GM12878 (cell line): ENCODE data around the gene WBP4. TPM values are rescaled to one million over a fixed set of nuclear protein-coding genes. Genes with fewer than 3 reads are reported as not detected.

ENCODE experiments used
- ATAC-seq: fragments of 200-7000 bp; cut with Tn5 transposase; 3 replicates; pipeline ENCODE4 v1.9.1; 2020; ENCODE audit warnings: mild to moderate bottlenecking, moderate library complexity
- BruUV-seq: library from RNA; stranded (reverse); fragments of 400-500 nt; replicated peaks from 2 replicates; lab custom pipeline; 2021; lab: Mats Ljungman, UMichigan
- CTCF ChIA-PET: fragments of 300-600 bp; sonication (Branson Sonifier 250); formaldehyde crosslinking; extraction: SDS; loops from one replicate; lab custom pipeline; 2021; ENCODE audit warnings: inconsistent platforms; lab: Yijun Ruan, JAX
- POLR2A ChIA-PET: fragments of 350-600 bp; formaldehyde crosslinking; extraction: SDS; loops from one replicate; lab custom pipeline; 2021; ENCODE audit warnings: inconsistent platforms; lab: Charles Lee
- RAD21 ChIA-PET: fragments of 300-600 bp; sonication (Branson Sonifier 250); formaldehyde crosslinking; loops from one replicate; lab custom pipeline; 2023; ENCODE audit warnings: antibody characterized with exemption; ENCODE audit not compliant: unreplicated experiment; lab: Charles Lee
- SMC1A ChIA-PET: fragments of 300-600 bp; sonication (Branson Sonifier 250); formaldehyde crosslinking; loops from one replicate; lab custom pipeline; 2023; ENCODE audit not compliant: unreplicated experiment, uncharacterized antibody; lab: Charles Lee
- DNase-seq: peaks from one replicate; pipeline ENCODE4 v3.0.0-alpha.2; 2011; ENCODE audit warnings: low read depth, low spot score
- FAIRE-seq: peaks from 3 replicates; lab custom pipeline; 2011; peaks lifted over from hg19 to GRCh38; lab: Jason Lieb, UNC
- H2AFZ ChIP-seq: 2 replicates; pipeline ENCODE4 v1.6.0; 2011; ENCODE audit warnings: low read depth, low read length, control low read depth; ENCODE audit not compliant: control insufficient read depth
- H3K27ac ChIP-seq: 2 replicates; pipeline ENCODE4 v1.5.1; 2011; ENCODE audit warnings: control low read depth; ENCODE audit not compliant: control insufficient read depth, insufficient read depth
- H3K27me3 ChIP-seq, 2 experiments: replicated peaks in 1 of 2; 2 replicates each; pipeline versions ENCODE4 v1.6.0 to v1.6.1; 2011; ENCODE audit warnings: low read length in 1 of 2; ENCODE audit not compliant: control insufficient read depth in 2 of 2, insufficient read depth in 2 of 2
- H3K36me3 ChIP-seq, 2 experiments: 2 replicates each; pipeline ENCODE4 v1.5.1; 2011; ENCODE audit warnings: low read length in 1 of 2; ENCODE audit not compliant: control insufficient read depth in 2 of 2, insufficient read depth in 2 of 2
- H3K4me1 ChIP-seq: 2 replicates; pipeline ENCODE4 v1.6.1; 2011; ENCODE audit warnings: mild to moderate bottlenecking, low read length, moderate library complexity, mixed read lengths; ENCODE audit not compliant: control insufficient read depth, insufficient read depth
- H3K4me2 ChIP-seq: 2 replicates; pipeline ENCODE4 v1.6.0; 2011; ENCODE audit warnings: control low read depth; ENCODE audit not compliant: control insufficient read depth, insufficient read depth
- H3K4me3 ChIP-seq: fragments of 200-600 bp; sonication (generic); 2 replicates; pipeline ENCODE4 v1.5.1; 2016
- H3K79me2 ChIP-seq: 2 replicates; pipeline ENCODE4 v1.6.0; 2011; ENCODE audit warnings: low read length; ENCODE audit not compliant: control insufficient read depth, insufficient read depth
- H3K9ac ChIP-seq: 2 replicates; pipeline ENCODE4 v1.8.0; 2011; ENCODE audit warnings: low read length, control low read depth, mixed read lengths; ENCODE audit not compliant: control insufficient read depth, insufficient read depth
- H3K9me3 ChIP-seq: replicated peaks from 3 replicates; pipeline ENCODE4 v1.5.1; 2011; ENCODE audit warnings: mild to moderate bottlenecking, low read length; ENCODE audit not compliant: control insufficient read depth, insufficient read depth
- H4K20me1 ChIP-seq: 2 replicates; pipeline ENCODE4 v1.6.0; 2011; ENCODE audit not compliant: control insufficient read depth, insufficient read depth
- BMI1 ChIP-seq: fragments of 450-650 bp; IDR thresholded peaks from 2 replicates; pipeline ENCODE4 v1.6.1; 2016; ENCODE audit warnings: mild to moderate bottlenecking, moderate library complexity, borderline replicate concordance
- CHD4 ChIP-seq: fragments of 200-600 bp; sonication (generic); IDR thresholded peaks from 2 replicates; pipeline ENCODE4 v1.6.1; 2016; ENCODE audit warnings: mild to moderate bottlenecking
- IRF5 ChIP-seq: fragments of 450-650 bp; IDR thresholded peaks from 2 replicates; pipeline ENCODE4 v1.6.1; 2017; ENCODE audit warnings: borderline replicate concordance
- KLF5 ChIP-seq: fragments of 450-650 bp; IDR thresholded peaks from 2 replicates; pipeline ENCODE4 v1.6.1; 2014; ENCODE audit warnings: mild to moderate bottlenecking; ENCODE audit not compliant: partially characterized antibody
- MTA3 ChIP-seq: IDR thresholded peaks from 2 replicates; pipeline ENCODE4 v1.6.1; 2012; ENCODE audit warnings: low read length, inconsistent platforms, borderline replicate concordance
- MYC ChIP-seq: IDR thresholded peaks from 2 replicates; pipeline ENCODE4 v1.6.1; 2011; ENCODE audit warnings: mild to moderate bottlenecking, low read length, moderate library complexity, inconsistent platforms; ENCODE audit not compliant: insufficient read depth, insufficient replicate concordance, insufficient read length, severe bottlenecking
- SIX5 ChIP-seq: IDR thresholded peaks from 2 replicates; pipeline ENCODE4 v1.6.1; 2011; ENCODE audit warnings: mild to moderate bottlenecking, low read depth, low read length, moderate library complexity; ENCODE audit not compliant: severe bottlenecking
- SREBF2 ChIP-seq: IDR thresholded peaks from 2 replicates; pipeline ENCODE4 v1.6.1; 2012; ENCODE audit warnings: mild to moderate bottlenecking, low read length
- TBL1XR1 ChIP-seq: IDR thresholded peaks from 2 replicates; pipeline ENCODE4 v1.6.1; 2012; ENCODE audit warnings: low read depth, low read length, improper control_type of control experiment
- WGBS: methylation state at CpG from one replicate; pipeline ENCODE4 v1.1.6; 2016; ENCODE audit warnings: low lambda C conversion rate; ENCODE audit not compliant: insufficient replicate concordance, insufficient coverage; ENCODE audit errors: missing lambda C conversion rate; 5-methylcytosine and 5-hydroxymethylcytosine counted together
- in situ Hi-C: fragments of 300-500 bp; cut with MboI; formaldehyde crosslinking; loops from 9 replicates; pipeline ENCODE4 v1.14.3; 2018; ENCODE audit warnings: mixed read lengths
- intact Hi-C: fragments of 100-400 bp; cut with micrococcal nuclease; formaldehyde crosslinking; loops from one replicate; pipeline ENCODE4 v1.14.2; 2022; ENCODE audit not compliant: unreplicated experiment
- polyA plus RNA-seq, 11 experiments: library from polyadenylated mRNA; depleted of rRNA in 4 of 11; unstranded in 6 of 11; stranded (reverse) in 5 of 11; fragments of >200 nt; fragmentation: Nextera tagmentation in 4 of 11; fragmentation: Illumina TruSeq in 1 of 11; extraction: Ambion mirVana in 4 of 11; extraction: Trizol in 1 of 11; gene quantifications; 1 replicate in 1 of 11; 2 replicates in 10 of 11; pipeline versions ENCODE4 v1.2.1 to v1.2.3, GENCODE V29; 2011 to 2016; ENCODE audit warnings: inconsistent platforms in 2 of 11, missing spikeins in 2 of 11, low read depth in 1 of 11
- total RNA-seq, 4 experiments: library from RNA; depleted of rRNA in 3 of 4; stranded (reverse); fragments of >200 nt in 3 of 4; fragmentation: Illumina TruSeq in 1 of 4; extraction: Trizol in 1 of 4; gene quantifications; 2 replicates each; pipeline versions ENCODE4 v1.2.1 to v1.2.3, GENCODE V29; 2013 to 2021

The WBP4 gene
- total and polyA plus RNA-seq, 10 of the 15 experiments (the other 5 are each of a cell fraction or from before 2014, with no cell fraction given), result 7.4 to 21.6 (median 14.2) TPM

- peaks cover 7% of the 10 kb centered on the region; the same call in 1 of the 2 replicates for H3K4me1 ChIP-seq
- H3K9ac ChIP-seq, result no peak overlapping the region
- ChIA-PET SMC1A (interaction anchor here (1.3 to 4.0 kb wide), 11 partner anchors 14 to 264 kb away, joined by 5 to 75 read pairs (median 20); partner anchors contain the start of gene ELF1), POLR2A (interaction anchor here (0.7 to 4.7 kb wide), 3 partner anchors 33 to 39 kb away, joined by 3 to 25 read pairs (median 7); partner anchors contain the start of gene ELF1), CTCF (interaction anchor here (1.6 to 4.3 kb wide), 10 partner anchors 8 to 275 kb away, joined by 4 to 129 read pairs (median 10); partner anchors contain the start of gene ELF1), RAD21 (interaction anchor here (0.7 to 9.9 kb wide), 7 partner anchors 19 to 275 kb away, joined by 3 to 172 read pairs (median 11); partner anchors contain the start of gene ELF1)
- BruUV-seq, result no TSS peak
- no peak for TF ChIP-seq SREBF2
- no peak for TF ChIP-seq TBL1XR1
- no peak for TF ChIP-seq MTA3
- TF ChIP-seq MYC, result no peak
- no peak for TF ChIP-seq IRF5
- no peak for TF ChIP-seq SIX5
- TF ChIP-seq KLF5, result no peak
- no peak for TF ChIP-seq CHD4
- TF ChIP-seq BMI1, result no peak
- no peaks in the 10 kb centered on the region for H3K27me3 ChIP-seq
- DNase-seq, result no peak
- intact Hi-C loops, result loop anchor here (5.0 kb wide), 1 partner anchor 35 kb away; the partner anchor contains the start of gene ELF1
- no peaks in the 10 kb centered on the region for H4K20me1 ChIP-seq
- no peaks in the 10 kb centered on the region for H3K36me3 ChIP-seq
- peaks cover 57% of the 10 kb centered on the region for H3K79me2 ChIP-seq
- H3K4me2 ChIP-seq, result no peak overlapping the region
- no peak for ATAC-seq
- no peak overlapping the region for H2AFZ ChIP-seq
- WGBS, result 95% methylated on average over 3 of the region's 3 CpGs
- no peak overlapping the region; the same call in 1 of the 2 replicates for H3K27ac ChIP-seq
- no peak for FAIRE-seq
- H3K4me3 ChIP-seq, result no peak overlapping the region
- H3K9me3 ChIP-seq, result peaks cover 6% of the 10 kb centered on the region; the same call in 2 of the 3 replicates
- in situ Hi-C loops, result no loop called here
Measured at GRCh38 chr13:41052441-41052840, 8.9 kb upstream of the WBP4 start.
